ENCODE measurements around the gene RPN2. TPM values are rescaled to one million over a fixed set of nuclear protein-coding genes. Genes with fewer than 3 reads are reported as not detected.

Gene RPN2
- total and polyA plus RNA-seq, 9 of the 15 experiments (the other 6 are each of a cell fraction or from before 2014, with no cell fraction given) = 168 to 548 (median 325) TPM

DNA sequence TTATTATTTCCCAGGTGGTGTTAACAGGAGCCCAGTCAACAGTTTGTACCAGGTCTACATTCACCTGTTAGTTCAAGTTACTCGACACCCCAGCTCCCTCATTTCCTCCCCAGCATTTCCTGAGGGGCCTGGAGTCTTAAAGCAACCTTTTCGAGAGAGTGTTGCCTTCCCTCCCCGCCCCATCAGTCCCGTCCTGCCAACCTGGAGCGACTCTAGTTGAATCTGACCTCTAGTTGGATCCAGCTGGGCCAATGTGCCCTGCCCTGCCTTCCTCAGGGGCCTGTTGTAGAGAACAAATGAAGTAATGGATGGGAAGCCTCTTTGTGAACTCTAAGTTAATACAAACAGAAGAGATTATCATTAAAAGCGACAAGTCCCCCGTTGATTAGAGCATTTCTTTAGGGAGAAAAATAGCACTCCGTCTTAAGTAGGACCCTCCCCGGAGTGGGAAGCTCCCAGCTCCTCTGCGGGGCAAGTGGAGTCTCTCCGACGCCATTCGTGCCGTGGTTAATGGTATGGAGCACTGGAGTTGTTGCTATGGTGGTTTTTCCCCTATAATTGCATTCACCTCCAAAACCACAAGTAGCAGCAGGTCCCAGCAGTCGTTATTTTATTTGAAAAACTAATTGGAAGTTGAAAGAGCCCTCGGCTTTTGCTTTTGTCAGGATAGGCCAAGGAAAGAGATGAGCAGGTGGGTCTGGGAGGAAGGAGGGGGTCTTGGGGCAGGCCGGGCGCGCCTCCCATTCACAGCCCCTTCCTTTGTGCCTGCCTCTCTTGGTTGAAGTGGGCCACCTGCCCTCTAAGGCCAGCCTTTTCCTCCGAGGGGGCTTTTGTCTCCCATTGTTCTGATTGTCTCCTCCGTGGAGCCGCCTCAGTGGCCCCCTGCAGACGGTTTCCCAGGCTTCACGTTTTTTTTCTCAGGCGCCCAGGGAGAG is 66.4 kb downstream of the RPN2 start:
- intact Hi-C loops (cut with micrococcal nuclease) (no loop called here), in situ Hi-C loops (cut with MboI) (no loop called here)
- no peaks in the 10 kb centered on the region for H3K27me3 ChIP-seq (ENCODE audit: control insufficient read depth in 2 of 2, insufficient read depth in 2 of 2, low read length in 2 of 2)
- ATAC-seq = no peak
- ChIA-PET CTCF (ENCODE audit: low intra/inter-chr PET ratio) (no interaction called here), POLR2A (interaction anchor here (0.6 to 0.8 kb wide), 4 partner anchors 10 to 22 kb away, joined by 3 to 4 read pairs (median 3); no protein-coding TSS in a partner anchor)
- H3K79me2 ChIP-seq (ENCODE audit: control insufficient read depth, insufficient read depth, low read length) = no peaks in the 10 kb centered on the region
- FAIRE-seq = no peak
- WGBS (ENCODE audit: insufficient coverage, low coverage, missing lambda C conversion rate) = 68% methylated on average over 22 of the region's 25 CpGs
- TF ChIP-seq SMC3 (conservative IDR thresholded peaks at IDR 0.05; ENCODE audit: insufficient read depth, low read depth, low read length) = no peak
- TF ChIP-seq SP2 (IDR thresholded peaks at IDR 0.05; ENCODE audit: extremely low read depth, low read depth, low read length, poor library complexity, severe bottlenecking) = no peak
- no peak for TF ChIP-seq HES1 (IDR thresholded peaks at IDR 0.05; ENCODE audit: low read depth)
- peak; percentile 40; the same call in 1 of the 2 replicates for TF ChIP-seq POLR2G (IDR thresholded peaks at IDR 0.05; ENCODE audit: low read depth, low read length)
- H3K4me2 ChIP-seq (ENCODE audit: insufficient read depth, low read length) = no peak overlapping the region
- H3K9ac ChIP-seq (ENCODE audit: insufficient read depth in 1 of 2, low read depth in 2 of 2, low read length in 2 of 2) = no peak overlapping the region
- peaks cover 34% of the 10 kb centered on the region; the same call in 2 of the 3 replicates for H3K36me3 ChIP-seq (ENCODE audit: control insufficient read depth, insufficient read depth, low read length)
- no peaks in the 10 kb centered on the region for H3K9me3 ChIP-seq (replicated peaks; ENCODE audit: control insufficient read depth, insufficient read depth, low read depth, low read length)
- H3K9me1 ChIP-seq (ENCODE audit: control insufficient read depth, insufficient read depth, low read length) = no peaks in the 10 kb centered on the region
- BruUV-seq (replicated peaks) = no TSS peak
- H3K27ac ChIP-seq (ENCODE audit: extremely low read depth, low read depth, low read length) = no peak overlapping the region
- H3K4me1 ChIP-seq (replicated peaks in 1 of 2; ENCODE audit: control insufficient read depth in 2 of 2, insufficient read depth in 2 of 2, low read length in 2 of 2) = no peaks in the 10 kb centered on the region
- no peak for DNase-seq (ENCODE audit: extremely low read depth in 1 of 4, low spot score in 3 of 4)
- no peak overlapping the region for H3K4me3 ChIP-seq
- no peaks in the 10 kb centered on the region for H4K20me1 ChIP-seq (replicated peaks; ENCODE audit: control insufficient read depth, insufficient read depth, low read length)
- no peak overlapping the region for H2AFZ ChIP-seq (ENCODE audit: low read depth, low read length)
